Heart left ventricle (tissue), 16 donors: ENCODE results near the gene DIAPH3. TPM values are rescaled to one million over a fixed set of nuclear protein-coding genes. Genes with fewer than 3 reads are reported as not detected.

Experiments
- ATAC-seq, 4 donors: fragments of 200-7000 bp; cut with Tn5 transposase; one replicate each; pipeline ENCODE4 v1.9.1; 2020 to 2022; ENCODE audit warnings: moderate library complexity in 4 of 4, mild to moderate bottlenecking in 3 of 4, moderate number of reproducible peaks in 1 of 4
- DNase-seq, 5 donors: peaks; one replicate each; pipeline ENCODE4 v3.0.0-alpha.2; 2020
- H3K27ac ChIP-seq, 12 donors: fragments of 200-600 bp; sonication (generic) in 4 of 12; one replicate each; pipeline versions ENCODE4 v1.5.0 to v1.8.0; 2016 to 2022; ENCODE audit warnings: mild to moderate bottlenecking in 2 of 12
- H3K27me3 ChIP-seq, 9 donors: fragments of 200-600 bp; sonication (generic) in 2 of 9; one replicate each; pipeline versions ENCODE4 v1.5.1 to v1.8.0; 2016 to 2022; ENCODE audit warnings: mild to moderate bottlenecking in 3 of 9
- H3K36me3 ChIP-seq, 9 donors: fragments of 200-600 bp; sonication (generic) in 2 of 9; one replicate each; pipeline versions ENCODE4 v1.5.0 to v1.8.0; 2018 to 2022; ENCODE audit warnings: mild to moderate bottlenecking in 2 of 9
- H3K4me1 ChIP-seq, 12 donors: fragments of 200-600 bp; sonication (generic) in 4 of 12; one replicate each; pipeline versions ENCODE4 v1.5.0 to v1.8.0; 2016 to 2022; ENCODE audit warnings: mild to moderate bottlenecking in 3 of 12
- H3K4me3 ChIP-seq, 12 donors: fragments of 200-600 bp; sonication (generic) in 4 of 12; one replicate each; pipeline versions ENCODE4 v1.5.0 to v1.8.0; 2017 to 2022; ENCODE audit warnings: mild to moderate bottlenecking in 9 of 12, moderate library complexity in 4 of 12
- H3K9me3 ChIP-seq, 12 donors: fragments of 200-600 bp; sonication (generic) in 4 of 12; one replicate each; pipeline versions ENCODE4 v1.5.0 to v1.8.0; 2016 to 2022; ENCODE audit warnings: mild to moderate bottlenecking in 1 of 12
- POLR2A ChIP-seq, 2 donors: fragments of 450-650 bp; IDR thresholded peaks; one replicate each; pipeline ENCODE4 v1.6.1; 2017; ENCODE audit warnings: antibody characterized with exemption in 2 of 2, mild to moderate bottlenecking in 2 of 2, moderate library complexity in 2 of 2
- WGBS, 4 donors: extraction: QIAGEN DNeasy Blood & Tissue Kit in 2 of 4; methylation state at CpG; one replicate each; pipeline versions ENCODE4 v1.1.5 to v1.1.7; 2013 to 2018; 5-methylcytosine and 5-hydroxymethylcytosine counted together
- intact Hi-C, 10 donors: fragments of 100-400 bp; cut with DNase I; formaldehyde crosslinking; loops; one replicate each; pipeline versions ENCODE4 v1.11.1 to v1.14.2; 2022
- polyA plus RNA-seq, 2 donors: library from polyadenylated mRNA; stranded (reverse); fragments of 200-250 nt; gene quantifications; one replicate each; pipeline ENCODE4 v1.2.3, GENCODE V29; 2013
- total RNA-seq, 9 donors: library from RNA; depleted of rRNA in 2 of 9; stranded (reverse); fragments of >200 nt in 2 of 9; fragmentation: NEBNext Ultra II Directional in 3 of 9; extraction: Animal tissue kit (Norgen Biotek cat#: 25700) in 3 of 9; gene quantifications; one replicate each; pipeline versions ENCODE4 v1.1.0 to v1.2.4, GENCODE V29; 2016 to 2023
- TF ChIP-seq, protein P1 (sequence below), 12 donors: fragments of 200-600 bp; sonication (generic) in 4 of 12; IDR thresholded peaks; one replicate each; pipeline versions ENCODE4 v1.5.0 to v1.8.0; 2018 to 2022; ENCODE audit warnings: antibody characterized with exemption in 12 of 12, mild to moderate bottlenecking in 5 of 12
- donor health status: ischemic (EF 13 %, LVEDD 7.1; RV severe dilation, severe dysfunction).
- donor health status: healthy with polysubstance abuse.
- donor health status: DM: no; HTN: yes; CAD: no.
- donor health status: DM: no; HTN: no; CAD: no.
- donor health status: ischemic (EF 25% LVEDD 6.9; RV normal size, moderate dysfunction).
- donor health status: ischemic (EF 25% LVEDD 5.7; RV mildly dilated, moderate dysfunction).
- donor health status: healthy.
- donor health status: DM: yes; HTN: yes; CAD: no.
- donor health status: ischemic (EF 35%, LVEDD 5.7; RV mildly dilated, moderate dysfunction).
- donor health status: nonischemic (EF 11% LVEDD 7.7; RV severe dilation, severe dysfunction).
- donor health status: DM: yes; HTN: yes; CAD: no.
- donor health status: PGD.
- donor health status: ischemic (EF 29% LVEDD 5.4; RV normal size, mild dysfunction).
- donor health status: nonischemic (EF 23%, LVEDD 6.1; RV moderate dilation, normal function).

DIAPH3 gene
- total and polyA plus RNA-seq, 11 donors: 0.03 to 3.2 (median 0.19) TPM

DNA sequence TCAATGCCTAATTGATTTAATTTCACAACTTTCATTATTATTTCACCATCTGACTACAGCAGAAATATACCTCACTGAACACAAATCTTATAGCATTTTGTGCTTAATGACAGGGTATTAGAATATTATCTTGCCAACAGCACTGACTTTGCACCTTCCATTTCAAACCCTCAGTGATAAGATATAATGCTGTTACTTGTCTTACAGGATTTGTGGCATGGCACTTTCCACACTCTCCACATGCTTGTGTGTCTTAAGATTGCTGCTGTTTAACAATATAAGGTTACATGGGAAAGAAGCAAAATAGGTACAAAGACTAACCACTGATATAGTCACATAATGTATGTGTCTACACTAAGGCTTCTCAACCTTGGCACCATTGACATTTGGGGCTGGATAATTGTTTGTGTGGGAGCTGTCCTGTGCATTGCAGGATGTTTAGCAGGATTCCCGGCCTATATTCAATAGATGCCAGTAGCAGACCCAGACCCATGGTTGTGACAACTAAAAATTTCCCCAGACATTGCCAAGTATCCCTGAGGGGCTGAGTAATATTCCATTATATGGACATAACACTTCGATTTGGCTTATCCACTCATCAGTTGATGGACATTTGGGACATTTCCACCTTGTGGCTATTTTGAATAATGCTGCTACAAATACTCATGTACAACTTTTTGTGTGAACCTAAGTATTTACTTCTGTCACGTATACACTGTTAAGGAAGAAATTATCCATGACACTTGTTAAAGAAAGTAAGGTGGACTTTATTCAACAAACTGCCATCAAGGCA lies 5.7 kb upstream of the DIAPH3 start:
- TF ChIP-seq, protein P1, sequence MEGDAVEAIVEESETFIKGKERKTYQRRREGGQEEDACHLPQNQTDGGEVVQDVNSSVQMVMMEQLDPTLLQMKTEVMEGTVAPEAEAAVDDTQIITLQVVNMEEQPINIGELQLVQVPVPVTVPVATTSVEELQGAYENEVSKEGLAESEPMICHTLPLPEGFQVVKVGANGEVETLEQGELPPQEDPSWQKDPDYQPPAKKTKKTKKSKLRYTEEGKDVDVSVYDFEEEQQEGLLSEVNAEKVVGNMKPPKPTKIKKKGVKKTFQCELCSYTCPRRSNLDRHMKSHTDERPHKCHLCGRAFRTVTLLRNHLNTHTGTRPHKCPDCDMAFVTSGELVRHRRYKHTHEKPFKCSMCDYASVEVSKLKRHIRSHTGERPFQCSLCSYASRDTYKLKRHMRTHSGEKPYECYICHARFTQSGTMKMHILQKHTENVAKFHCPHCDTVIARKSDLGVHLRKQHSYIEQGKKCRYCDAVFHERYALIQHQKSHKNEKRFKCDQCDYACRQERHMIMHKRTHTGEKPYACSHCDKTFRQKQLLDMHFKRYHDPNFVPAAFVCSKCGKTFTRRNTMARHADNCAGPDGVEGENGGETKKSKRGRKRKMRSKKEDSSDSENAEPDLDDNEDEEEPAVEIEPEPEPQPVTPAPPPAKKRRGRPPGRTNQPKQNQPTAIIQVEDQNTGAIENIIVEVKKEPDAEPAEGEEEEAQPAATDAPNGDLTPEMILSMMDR (IDR thresholded peaks at IDR 0.05): no peak
- no peak for TF ChIP-seq POLR2A (IDR thresholded peaks at IDR 0.05)
- H3K4me3 ChIP-seq: no peak overlapping the region
- H3K4me1 ChIP-seq: peaks cover 0 to 13% (median 4%) of the 10 kb centered on the region in 12 donors
- H3K27ac ChIP-seq: no peak overlapping the region
- no peaks in the 10 kb centered on the region for H3K9me3 ChIP-seq
- H3K36me3 ChIP-seq: no peaks in the 10 kb centered on the region
- H3K27me3 ChIP-seq: peaks cover 0 to 7% (median 0%) of the 10 kb centered on the region in 9 donors
- ATAC-seq (no peak), DNase-seq (no peak)
- 86 to 87% (median 87%) methylated on average over 3 of the region's 3 CpGs for WGBS, 4 donors
- intact Hi-C loops: loop anchor here in 4 of 10 donors (10.0 kb wide), 2 partner anchors 225 to 255 kb away; partner anchors contain the start of gene TDRD3 (in 2 of the 4)

DNA sequence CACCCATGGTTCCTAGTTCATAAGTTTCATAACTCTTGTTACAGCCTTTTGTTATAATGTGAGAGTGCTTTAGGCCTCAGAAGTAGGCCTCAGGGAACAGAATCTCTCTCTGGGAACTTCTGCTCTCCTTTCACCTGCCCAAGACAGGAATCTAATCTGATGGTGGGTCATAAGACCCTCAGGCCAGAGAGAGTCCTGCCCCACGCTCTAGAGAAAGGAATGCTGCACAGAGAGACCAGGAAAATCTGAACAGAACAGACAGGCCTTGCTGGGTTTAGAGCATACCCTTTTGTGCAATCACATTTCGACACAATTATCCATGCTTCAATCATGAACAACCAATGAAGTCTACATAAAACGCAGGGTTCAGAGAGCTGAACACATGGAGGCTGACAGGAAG lies 3.4 kb upstream of the DIAPH3 start:
- TF ChIP-seq POLR2A (IDR thresholded peaks at IDR 0.05): no peak
- TF ChIP-seq, protein P1 (IDR thresholded peaks at IDR 0.05): no peak
- ATAC-seq: no peak
- Histone ChIP-seq H3K9me3 (no peaks in the 10 kb centered on the region), H3K4me1 (peaks cover 0 to 21% (median 7%) of the 10 kb centered on the region in 12 donors), H3K27ac (no peak overlapping the region), H3K36me3 (no peaks in the 10 kb centered on the region), H3K27me3 (no peaks in the 10 kb centered on the region), H3K4me3 (no peak overlapping the region)
- DNase-seq: no peak
- intact Hi-C loops: loop anchor here in 4 of 10 donors (10.0 kb wide), 2 partner anchors 228 to 258 kb away; partner anchors contain the start of gene TDRD3 (in 2 of the 4)
- WGBS, 4 donors: 77 to 87% (median 81%) methylated on average over 3 of the region's 3 CpGs

DNA sequence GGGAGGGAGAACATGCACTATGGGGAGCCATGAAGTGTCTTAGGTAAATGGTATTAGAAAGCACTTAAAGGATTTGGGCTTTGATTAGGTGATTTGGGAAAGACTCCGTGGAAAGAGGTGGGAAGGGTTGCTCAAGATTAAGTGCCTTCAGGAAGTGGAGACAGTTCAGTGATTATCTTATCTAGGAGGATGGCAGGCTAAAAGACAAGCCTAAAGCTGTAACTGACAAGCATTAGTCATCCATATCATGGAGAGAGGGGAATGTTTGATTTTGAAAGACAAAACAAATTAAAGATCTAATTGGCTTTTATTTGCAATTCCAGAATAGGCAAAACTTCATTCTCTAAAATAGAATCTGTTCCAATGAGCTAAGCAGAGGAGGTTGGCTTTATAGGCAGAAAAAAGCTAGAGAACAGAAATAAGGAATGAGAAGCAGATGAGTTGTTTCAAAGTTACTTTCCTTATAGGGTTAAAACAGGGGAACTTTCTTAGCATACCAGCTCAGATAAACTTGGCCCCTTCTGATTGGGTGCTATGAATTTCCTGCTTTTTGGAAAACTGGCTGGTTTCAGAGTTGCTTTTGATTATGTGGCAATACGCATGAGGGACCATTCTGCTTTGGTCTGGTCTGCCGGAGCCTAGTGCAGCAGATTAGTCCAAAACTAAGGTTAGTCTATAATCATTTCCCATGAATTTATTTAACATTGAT lies 1.8 kb upstream of the DIAPH3 start:
- 54 to 62% (median 61%) methylated on average over 3 of the region's 3 CpGs for WGBS, 4 donors
- peaks cover 0 to 21% (median 7%) of the 10 kb centered on the region in 12 donors for H3K4me1 ChIP-seq
- TF ChIP-seq, protein P1 (IDR thresholded peaks at IDR 0.05): no peak
- no peak for TF ChIP-seq POLR2A (IDR thresholded peaks at IDR 0.05)

More for the DNA sequence above, 1.8 kb upstream of the DIAPH3 start:
- Histone ChIP-seq H3K9me3 (no peaks in the 10 kb centered on the region), H3K27ac (peak overlapping the region in 9 of 12 donors; percentile 83 to 94 (median 90)), H3K4me3 (peak overlapping the region in 6 of 12 donors; percentile 65 to 80 (median 72)), H3K36me3 (no peaks in the 10 kb centered on the region), H3K27me3 (no peaks in the 10 kb centered on the region)
- ATAC-seq (no peak), DNase-seq (no peak)
- intact Hi-C loops: loop anchor here in 5 of 10 donors (2.0 to 10.0 kb wide), 3 partner anchors 229 to 259 kb away; partner anchors contain the start of gene TDRD3 (in 5 of the 5)
